Measurements from ENCODE around the gene APAF1. TPM values are rescaled to one million over a fixed set of nuclear protein-coding genes. Genes with fewer than 3 reads are reported as not detected.

Gene APAF1
- total and polyA plus RNA-seq, 10 of the 15 experiments (the other 5 are each of a cell fraction or from before 2014, with no cell fraction given), result 4.2 to 19.1 (median 14.2) TPM

DNA sequence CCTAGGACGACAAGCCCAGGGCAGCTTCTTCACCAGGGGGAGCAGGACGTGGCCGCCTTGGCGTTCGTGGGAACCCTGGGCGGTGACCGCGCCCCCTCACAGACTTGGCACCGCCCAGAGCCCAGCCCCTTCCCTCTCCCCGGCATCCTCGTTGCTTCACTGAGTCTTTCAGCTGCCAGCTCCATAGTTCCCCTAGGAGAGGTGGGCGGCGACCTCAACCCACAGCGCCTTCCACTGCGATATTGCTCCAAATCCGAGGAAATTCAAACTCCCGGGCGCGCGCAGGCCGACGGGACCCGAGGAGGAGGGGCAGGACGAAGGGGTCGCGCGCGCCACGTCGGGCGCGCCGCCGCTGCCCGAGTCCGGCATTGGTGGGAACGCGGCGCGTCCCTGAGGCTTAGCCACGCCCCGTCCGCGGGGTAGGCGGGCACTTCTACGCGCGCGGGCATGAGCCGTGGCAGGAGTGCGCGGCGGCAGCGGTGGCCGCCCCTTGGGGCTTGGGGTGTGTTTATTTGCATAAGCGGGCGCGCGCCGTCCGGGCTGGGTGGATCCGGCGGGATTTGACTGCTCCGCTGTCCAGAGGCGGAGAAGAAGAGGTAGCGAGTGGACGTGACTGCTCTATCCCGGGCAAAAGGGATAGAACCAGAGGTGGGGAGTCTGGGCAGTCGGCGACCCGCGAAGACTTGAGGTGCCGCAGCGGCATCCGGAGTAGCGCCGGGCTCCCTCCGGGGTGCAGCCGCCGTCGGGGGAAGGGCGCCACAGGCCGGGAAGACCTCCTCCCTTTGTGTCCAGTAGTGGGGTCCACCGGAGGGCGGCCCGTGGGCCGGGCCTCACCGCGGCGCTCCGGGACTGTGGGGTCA is at the start of gene APAF1, which contains the start of gene IKBIP (continued):
- TF ChIP-seq, protein P1, sequence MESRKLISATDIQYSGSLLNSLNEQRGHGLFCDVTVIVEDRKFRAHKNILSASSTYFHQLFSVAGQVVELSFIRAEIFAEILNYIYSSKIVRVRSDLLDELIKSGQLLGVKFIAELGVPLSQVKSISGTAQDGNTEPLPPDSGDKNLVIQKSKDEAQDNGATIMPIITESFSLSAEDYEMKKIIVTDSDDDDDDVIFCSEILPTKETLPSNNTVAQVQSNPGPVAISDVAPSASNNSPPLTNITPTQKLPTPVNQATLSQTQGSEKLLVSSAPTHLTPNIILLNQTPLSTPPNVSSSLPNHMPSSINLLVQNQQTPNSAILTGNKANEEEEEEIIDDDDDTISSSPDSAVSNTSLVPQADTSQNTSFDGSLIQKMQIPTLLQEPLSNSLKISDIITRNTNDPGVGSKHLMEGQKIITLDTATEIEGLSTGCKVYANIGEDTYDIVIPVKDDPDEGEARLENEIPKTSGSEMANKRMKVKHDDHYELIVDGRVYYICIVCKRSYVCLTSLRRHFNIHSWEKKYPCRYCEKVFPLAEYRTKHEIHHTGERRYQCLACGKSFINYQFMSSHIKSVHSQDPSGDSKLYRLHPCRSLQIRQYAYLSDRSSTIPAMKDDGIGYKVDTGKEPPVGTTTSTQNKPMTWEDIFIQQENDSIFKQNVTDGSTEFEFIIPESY (IDR thresholded peaks at IDR 0.05), result no peak
- TF ChIP-seq RCOR1 (conservative IDR thresholded peaks at IDR 0.05; ENCODE audit: low read depth, low read length) (no peak), NFIC (IDR thresholded peaks at IDR 0.05; ENCODE audit: low read depth, low read length) (no peak), CBFB (IDR thresholded peaks at IDR 0.05; ENCODE audit: low read depth) (0 out of 2 replicates have a peak, but pooled peaks have one; percentile 19), FOS (IDR thresholded peaks at IDR 0.05; ENCODE audit: borderline replicate concordance, extremely low read depth, insufficient read length) (no peak), FOXK2 (IDR thresholded peaks at IDR 0.05) (no peak), YY1 (IDR thresholded peaks at IDR 0.05; ENCODE audit: low read depth, low read length) (no peak), CEBPB (IDR thresholded peaks at IDR 0.05; ENCODE audit: borderline replicate concordance in 1 of 2, low read depth in 2 of 2, low read length in 2 of 2) (no peak), CTCF (IDR thresholded peaks at IDR 0.05 in 2 of 3, conservative IDR thresholded peaks at IDR 0.05 in 1 of 3; ENCODE audit: control insufficient read depth in 2 of 3, extremely low read depth in 1 of 3, insufficient read depth in 1 of 3, low read depth in 3 of 3, low read length in 3 of 3) (no peak), STAT3 (IDR thresholded peaks at IDR 0.05; ENCODE audit: low read depth, low read length) (no peak), IKZF1 (conservative IDR thresholded peaks at IDR 0.05) (peak; percentile 97), ASH2L (IDR thresholded peaks at IDR 0.05; ENCODE audit: borderline replicate concordance, low read depth) (no peak), TARDBP (IDR thresholded peaks at IDR 0.05; ENCODE audit: borderline replicate concordance) (no peak), NR2C1 (IDR thresholded peaks at IDR 0.05) (no peak), SUPT20H (IDR thresholded peaks at IDR 0.05; ENCODE audit: borderline replicate concordance, control insufficient read depth, low read depth, low read length) (no peak), TCF12 (IDR thresholded peaks at IDR 0.05; ENCODE audit: low read depth, low read length) (no peak), TCF7 (IDR thresholded peaks at IDR 0.05; ENCODE audit: borderline replicate concordance) (no peak), ZNF274 (IDR thresholded peaks at IDR 0.05; ENCODE audit: insufficient read depth, insufficient read length) (no peak), GABPA (IDR thresholded peaks at IDR 0.05; ENCODE audit: low read depth) (no peak)
- TF ChIP-seq, protein P2, sequence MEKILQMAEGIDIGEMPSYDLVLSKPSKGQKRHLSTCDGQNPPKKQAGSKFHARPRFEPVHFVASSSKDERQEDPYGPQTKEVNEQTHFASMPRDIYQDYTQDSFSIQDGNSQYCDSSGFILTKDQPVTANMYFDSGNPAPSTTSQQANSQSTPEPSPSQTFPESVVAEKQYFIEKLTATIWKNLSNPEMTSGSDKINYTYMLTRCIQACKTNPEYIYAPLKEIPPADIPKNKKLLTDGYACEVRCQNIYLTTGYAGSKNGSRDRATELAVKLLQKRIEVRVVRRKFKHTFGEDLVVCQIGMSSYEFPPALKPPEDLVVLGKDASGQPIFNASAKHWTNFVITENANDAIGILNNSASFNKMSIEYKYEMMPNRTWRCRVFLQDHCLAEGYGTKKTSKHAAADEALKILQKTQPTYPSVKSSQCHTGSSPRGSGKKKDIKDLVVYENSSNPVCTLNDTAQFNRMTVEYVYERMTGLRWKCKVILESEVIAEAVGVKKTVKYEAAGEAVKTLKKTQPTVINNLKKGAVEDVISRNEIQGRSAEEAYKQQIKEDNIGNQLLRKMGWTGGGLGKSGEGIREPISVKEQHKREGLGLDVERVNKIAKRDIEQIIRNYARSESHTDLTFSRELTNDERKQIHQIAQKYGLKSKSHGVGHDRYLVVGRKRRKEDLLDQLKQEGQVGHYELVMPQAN (conservative IDR thresholded peaks at IDR 0.05), result peak; percentile 97
- TF ChIP-seq, protein P3, sequence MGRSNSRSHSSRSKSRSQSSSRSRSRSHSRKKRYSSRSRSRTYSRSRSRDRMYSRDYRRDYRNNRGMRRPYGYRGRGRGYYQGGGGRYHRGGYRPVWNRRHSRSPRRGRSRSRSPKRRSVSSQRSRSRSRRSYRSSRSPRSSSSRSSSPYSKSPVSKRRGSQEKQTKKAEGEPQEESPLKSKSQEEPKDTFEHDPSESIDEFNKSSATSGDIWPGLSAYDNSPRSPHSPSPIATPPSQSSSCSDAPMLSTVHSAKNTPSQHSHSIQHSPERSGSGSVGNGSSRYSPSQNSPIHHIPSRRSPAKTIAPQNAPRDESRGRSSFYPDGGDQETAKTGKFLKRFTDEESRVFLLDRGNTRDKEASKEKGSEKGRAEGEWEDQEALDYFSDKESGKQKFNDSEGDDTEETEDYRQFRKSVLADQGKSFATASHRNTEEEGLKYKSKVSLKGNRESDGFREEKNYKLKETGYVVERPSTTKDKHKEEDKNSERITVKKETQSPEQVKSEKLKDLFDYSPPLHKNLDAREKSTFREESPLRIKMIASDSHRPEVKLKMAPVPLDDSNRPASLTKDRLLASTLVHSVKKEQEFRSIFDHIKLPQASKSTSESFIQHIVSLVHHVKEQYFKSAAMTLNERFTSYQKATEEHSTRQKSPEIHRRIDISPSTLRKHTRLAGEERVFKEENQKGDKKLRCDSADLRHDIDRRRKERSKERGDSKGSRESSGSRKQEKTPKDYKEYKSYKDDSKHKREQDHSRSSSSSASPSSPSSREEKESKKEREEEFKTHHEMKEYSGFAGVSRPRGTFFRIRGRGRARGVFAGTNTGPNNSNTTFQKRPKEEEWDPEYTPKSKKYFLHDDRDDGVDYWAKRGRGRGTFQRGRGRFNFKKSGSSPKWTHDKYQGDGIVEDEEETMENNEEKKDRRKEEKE (IDR thresholded peaks at IDR 0.05), result no peak
